BE2C (cell line): ENCODE results near the gene CDC42BPA.

Source experiments
- DNase-seq: peaks from one replicate; pipeline ENCODE4 v3.0.0-alpha.2; 2020
- H3K27me3 ChIP-seq: fragments of 250-450 bp; sonication (Bioruptor Pico); 2 replicates; pipeline ENCODE4 v1.5.1; 2020; ENCODE audit warnings: mild to moderate bottlenecking
- H3K36me3 ChIP-seq: fragments of 250-450 bp; sonication (Bioruptor Pico); 2 replicates; pipeline ENCODE4 v1.5.1; 2020; ENCODE audit warnings: mild to moderate bottlenecking
- H3K4me1 ChIP-seq: fragments of 250-450 bp; sonication (Bioruptor Pico); 2 replicates; pipeline ENCODE4 v1.5.1; 2020
- H3K4me3 ChIP-seq: 2 replicates; pipeline ENCODE4 v1.5.1; 2011; ENCODE audit warnings: low read depth, low read length
- H3K9me3 ChIP-seq: fragments of 250-450 bp; sonication (Bioruptor Pico); 2 replicates; pipeline ENCODE4 v1.5.1; 2020
- TF ChIP-seq, protein P1 (sequence below): IDR thresholded peaks from 2 replicates; pipeline ENCODE4 v1.5.1; 2012; ENCODE audit warnings: mild to moderate bottlenecking, low read depth, low read length

Gene CDC42BPA

DNA sequence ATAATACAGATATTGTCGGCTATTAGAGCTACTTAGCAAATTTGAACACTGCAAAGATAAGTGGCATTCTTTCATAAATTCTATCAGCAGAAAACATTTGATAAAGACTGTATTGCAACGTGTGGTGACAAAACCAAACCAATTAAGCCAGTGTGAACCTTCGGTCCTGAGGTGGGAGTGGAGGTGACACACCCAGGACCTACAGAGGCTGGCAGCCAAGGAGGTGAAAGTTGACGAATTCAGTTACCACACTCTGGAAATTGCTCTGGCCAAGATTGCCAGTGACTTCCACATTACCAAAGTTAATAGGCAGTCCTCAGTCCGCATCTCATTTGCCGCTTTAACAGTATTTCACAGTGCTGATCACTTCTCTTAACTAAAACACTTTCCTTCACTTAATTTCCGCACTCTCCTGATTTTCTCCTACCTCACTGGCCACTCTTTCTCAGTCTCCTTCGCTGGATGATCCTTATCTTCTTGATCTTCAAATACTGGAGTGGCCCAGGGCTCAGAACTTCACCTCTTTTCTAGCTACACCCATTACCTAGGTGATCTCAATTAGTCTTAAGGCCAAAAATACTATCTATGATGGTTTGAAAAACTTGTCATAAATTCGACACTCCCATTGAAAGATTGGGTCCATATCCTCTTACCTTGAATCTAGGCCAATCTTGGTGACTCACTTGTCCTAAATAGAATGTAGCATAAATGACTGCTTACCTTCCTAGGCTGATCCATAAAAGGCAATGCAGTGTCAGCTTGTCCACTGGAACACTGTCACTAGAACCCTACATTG, 5.1 kb upstream of the CDC42BPA start:
- Histone ChIP-seq H3K36me3 (no peaks in the 10 kb centered on the region), H3K4me3 (no peak overlapping the region), H3K27me3 (no peaks in the 10 kb centered on the region), H3K9me3 (no peaks in the 10 kb centered on the region), H3K4me1 (peaks cover 3% of the 10 kb centered on the region; the same call in 1 of the 2 replicates)
- DNase-seq = no peak
- TF ChIP-seq, protein P1, sequence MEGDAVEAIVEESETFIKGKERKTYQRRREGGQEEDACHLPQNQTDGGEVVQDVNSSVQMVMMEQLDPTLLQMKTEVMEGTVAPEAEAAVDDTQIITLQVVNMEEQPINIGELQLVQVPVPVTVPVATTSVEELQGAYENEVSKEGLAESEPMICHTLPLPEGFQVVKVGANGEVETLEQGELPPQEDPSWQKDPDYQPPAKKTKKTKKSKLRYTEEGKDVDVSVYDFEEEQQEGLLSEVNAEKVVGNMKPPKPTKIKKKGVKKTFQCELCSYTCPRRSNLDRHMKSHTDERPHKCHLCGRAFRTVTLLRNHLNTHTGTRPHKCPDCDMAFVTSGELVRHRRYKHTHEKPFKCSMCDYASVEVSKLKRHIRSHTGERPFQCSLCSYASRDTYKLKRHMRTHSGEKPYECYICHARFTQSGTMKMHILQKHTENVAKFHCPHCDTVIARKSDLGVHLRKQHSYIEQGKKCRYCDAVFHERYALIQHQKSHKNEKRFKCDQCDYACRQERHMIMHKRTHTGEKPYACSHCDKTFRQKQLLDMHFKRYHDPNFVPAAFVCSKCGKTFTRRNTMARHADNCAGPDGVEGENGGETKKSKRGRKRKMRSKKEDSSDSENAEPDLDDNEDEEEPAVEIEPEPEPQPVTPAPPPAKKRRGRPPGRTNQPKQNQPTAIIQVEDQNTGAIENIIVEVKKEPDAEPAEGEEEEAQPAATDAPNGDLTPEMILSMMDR = no peak

- DNase-seq = no peak
- Histone ChIP-seq H3K36me3 (peaks cover 4% of the 10 kb centered on the region; the same call in 1 of the 2 replicates), H3K9me3 (no peaks in the 10 kb centered on the region), H3K27me3 (no peaks in the 10 kb centered on the region), H3K4me3 (no peak overlapping the region), H3K4me1 (peaks cover 3% of the 10 kb centered on the region; the same call in 1 of the 2 replicates)
- TF ChIP-seq, protein P1 = no peak
Measured at GRCh38 chr1:227322376-227322775, 4.1 kb upstream of the CDC42BPA start.

GRCh38 chr1:227321035-227321434, 2.7 kb upstream of the CDC42BPA start:
- no peak overlapping the region for H3K4me3 ChIP-seq

GRCh38 chr1:227320476-227320875, 2.2 kb upstream of the CDC42BPA start:
- Histone ChIP-seq H3K27me3 (no peaks in the 10 kb centered on the region), H3K4me3 (no peak overlapping the region), H3K4me1 (peaks cover 3% of the 10 kb centered on the region; the same call in 1 of the 2 replicates), H3K36me3 (peaks cover 4% of the 10 kb centered on the region; the same call in 1 of the 2 replicates), H3K9me3 (no peaks in the 10 kb centered on the region)
- TF ChIP-seq, protein P1 = no peak
- DNase-seq = no peak

More at GRCh38 chr1:227321035-227321434, 2.7 kb upstream of the CDC42BPA start:
- TF ChIP-seq, protein P1 = no peak
- Histone ChIP-seq H3K9me3 (no peaks in the 10 kb centered on the region), H3K27me3 (no peaks in the 10 kb centered on the region), H3K4me1 (peaks cover 3% of the 10 kb centered on the region; the same call in 1 of the 2 replicates), H3K36me3 (peaks cover 4% of the 10 kb centered on the region; the same call in 1 of the 2 replicates)
- DNase-seq = no peak

DNA sequence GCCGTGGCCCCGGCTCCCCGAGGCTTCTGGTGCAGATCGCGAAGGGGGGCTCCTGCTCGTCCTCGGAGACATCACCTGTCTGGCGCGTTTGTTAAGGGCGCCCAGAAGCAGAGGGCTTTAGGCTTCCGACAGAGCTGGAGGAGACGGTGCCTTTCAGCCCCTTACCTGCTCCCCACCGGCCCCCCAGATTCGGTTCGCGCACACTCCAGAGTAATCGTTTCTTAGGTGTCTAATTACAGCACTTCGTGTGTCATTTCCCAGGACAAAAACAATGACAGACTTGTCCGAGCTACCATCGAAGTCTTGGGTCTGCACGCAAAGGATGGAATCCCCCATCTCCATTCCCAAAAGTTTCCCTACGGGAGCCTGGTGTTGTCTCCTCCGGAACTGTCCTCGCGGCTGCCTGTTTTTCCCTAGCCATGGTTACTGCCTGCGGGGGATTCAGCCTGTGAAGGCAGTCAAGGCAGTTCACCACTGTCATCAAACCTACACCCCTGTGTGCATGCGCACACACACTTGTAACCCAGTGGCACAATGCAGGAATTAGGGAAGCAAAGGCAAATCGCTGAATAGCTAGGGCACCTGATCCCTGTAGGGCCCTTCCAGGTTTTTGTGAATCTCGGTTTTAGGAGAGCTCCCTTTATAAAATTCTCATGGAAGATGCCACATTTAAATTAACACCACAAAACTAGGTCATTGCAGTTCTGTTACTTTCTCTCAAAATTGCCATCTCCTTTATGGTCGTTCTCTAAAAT, 738 bp upstream of the CDC42BPA start:
- H3K4me1 ChIP-seq = peaks cover 3% of the 10 kb centered on the region; the same call in 1 of the 2 replicates
- TF ChIP-seq, protein P1 = no peak
- no peaks in the 10 kb centered on the region for H3K27me3 ChIP-seq
- H3K9me3 ChIP-seq = no peaks in the 10 kb centered on the region
- peak overlapping the region; percentile 52 for H3K4me3 ChIP-seq
- peaks cover 4% of the 10 kb centered on the region; the same call in 1 of the 2 replicates for H3K36me3 ChIP-seq
- peak; percentile 77 for DNase-seq
